ENCODE results near the gene DENND1A.

DNA sequence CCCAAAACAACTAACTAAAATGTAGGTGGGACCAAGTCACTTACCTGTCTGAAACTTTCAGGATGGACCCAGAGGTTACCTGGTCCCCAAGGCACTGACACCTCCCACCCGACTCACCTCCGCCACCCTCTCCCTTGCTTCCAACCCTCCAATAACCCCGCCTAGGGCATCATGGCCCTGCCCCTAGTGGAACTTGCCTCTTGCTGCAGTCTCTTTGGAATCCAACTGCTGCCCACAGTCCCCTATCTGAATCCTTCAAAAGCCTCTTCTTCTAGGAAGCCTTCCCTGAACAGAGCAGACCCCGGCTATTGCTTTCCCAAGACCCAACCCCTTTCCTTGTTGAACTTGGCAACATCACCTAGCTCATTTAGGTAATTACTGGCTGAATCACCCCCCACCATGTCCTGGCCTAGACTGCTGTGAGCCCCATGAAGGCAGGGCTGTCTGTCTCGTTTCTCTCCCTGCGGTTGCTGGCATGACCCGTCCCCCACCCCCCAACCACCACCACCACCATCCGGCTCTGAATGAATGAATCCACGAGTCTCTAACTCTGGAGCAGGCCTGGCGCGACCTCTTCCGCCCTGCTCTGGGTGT, 564.5 kb downstream of the DENND1A start:
- TF ChIP-seq POLR2A (IDR thresholded peaks at IDR 0.05; ENCODE audit: low read length), result no peak
- no peak for TF ChIP-seq GATA1 (IDR thresholded peaks at IDR 0.05; ENCODE audit: low read depth, low read length)
